GM12801 (cell line): ENCODE results near the gene ACOD1.

Experiments used
- CTCF ChIP-seq: IDR thresholded peaks from one replicate; pipeline ENCODE4 v1.5.1; 2011; ENCODE audit warnings: control low read depth; ENCODE audit not compliant: insufficient read length; ENCODE audit errors: extremely low read depth

Gene ACOD1

GRCh38 chr13:76925115-76925514 lies 23.2 kb upstream of the ACOD1 start:
- no peak for TF ChIP-seq CTCF

DNA sequence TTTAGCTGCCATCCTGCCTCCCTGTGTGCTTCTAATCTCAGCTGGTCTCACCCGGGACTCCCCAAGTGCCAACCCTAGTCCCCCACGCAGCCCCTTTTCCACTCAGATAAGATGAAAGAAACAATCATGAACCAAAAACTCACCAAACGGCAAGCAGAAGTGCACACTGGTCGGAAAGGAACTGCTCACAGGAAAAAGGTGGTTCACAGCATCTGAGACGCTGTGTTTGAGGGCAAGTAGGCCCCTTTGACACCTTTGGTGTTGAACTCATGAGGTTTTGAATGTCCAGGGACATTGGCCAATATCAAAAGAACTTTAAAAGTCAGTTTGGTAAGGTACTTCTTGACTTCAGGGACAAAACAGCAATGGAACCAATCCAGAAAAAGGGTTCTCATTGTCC lies 20.4 kb upstream of the ACOD1 start:
- TF ChIP-seq CTCF: no peak

GRCh38 chr13:76928456-76928855 lies 19.9 kb upstream of the ACOD1 start:
- TF ChIP-seq CTCF: no peak

DNA sequence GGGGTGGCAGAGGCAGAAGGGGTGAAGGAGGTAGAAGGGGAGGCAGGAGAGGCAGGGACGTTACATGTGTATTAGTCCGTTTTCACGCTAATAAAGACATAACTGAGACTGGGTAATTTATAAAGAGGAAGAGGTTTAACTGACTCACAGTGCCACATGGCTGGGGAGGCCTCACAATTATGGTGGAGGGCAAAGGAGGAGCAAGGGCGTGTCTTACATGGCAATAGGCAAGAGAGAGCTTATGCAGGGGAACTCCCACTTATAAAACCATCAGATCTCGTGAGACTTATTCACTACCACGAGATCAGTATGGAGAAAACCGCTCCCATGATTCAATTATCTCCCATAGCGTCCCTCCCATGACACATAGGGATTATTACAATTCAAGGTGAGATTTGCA lies 19.0 kb upstream of the ACOD1 start:
- TF ChIP-seq CTCF: no peak

DNA sequence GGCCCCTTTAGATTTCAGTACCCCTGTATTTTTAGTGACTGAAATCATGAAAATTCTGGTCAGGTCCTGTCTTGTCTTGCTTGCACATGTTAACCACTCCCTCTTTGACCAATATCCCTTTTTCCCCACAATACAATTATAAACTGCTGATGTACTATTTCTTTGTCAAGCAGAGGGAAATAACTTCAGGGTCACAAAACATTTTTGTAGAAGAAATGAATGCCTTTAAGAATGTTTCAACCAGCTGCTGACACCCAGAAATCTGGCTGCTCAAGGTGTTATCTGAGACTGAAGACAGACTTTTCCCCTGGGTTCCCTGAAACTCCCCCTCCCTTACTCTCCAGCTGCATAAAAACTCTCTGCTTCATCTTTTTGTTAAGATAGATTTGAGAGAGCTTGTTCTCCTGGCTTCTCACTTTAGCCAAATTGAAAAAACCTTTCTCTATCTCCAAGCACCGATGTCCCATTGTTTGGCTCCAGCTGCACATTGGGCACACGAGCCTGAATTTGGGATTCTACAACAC lies 18.4 kb upstream of the ACOD1 start:
- TF ChIP-seq CTCF: no peak

- TF ChIP-seq CTCF: no peak
Observed at GRCh38 chr13:76932076-76932475, 16.2 kb upstream of the ACOD1 start.

- no peak for TF ChIP-seq CTCF
Observed at GRCh38 chr13:76934671-76935070, 13.6 kb upstream of the ACOD1 start.

DNA sequence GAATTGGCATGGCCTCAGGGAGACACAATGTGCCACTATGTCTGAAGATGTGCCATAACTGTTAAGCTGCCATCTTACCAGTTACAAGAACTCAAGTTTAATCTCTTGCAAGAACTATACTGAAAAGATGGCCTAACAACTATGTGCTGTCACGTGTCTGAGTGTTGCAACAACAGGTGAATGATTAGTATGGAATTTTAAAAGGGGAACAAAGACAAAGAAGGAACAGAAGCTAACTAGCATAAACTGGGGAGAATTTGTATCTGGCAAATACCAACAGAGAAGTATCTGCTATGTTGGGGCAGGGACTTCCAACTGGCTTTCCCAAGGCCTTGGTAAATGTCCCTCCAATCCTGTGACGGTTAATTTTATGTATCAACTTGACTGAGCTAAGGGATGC lies 11.5 kb upstream of the ACOD1 start:
- TF ChIP-seq CTCF: no peak
